Ishikawa (cell line): ENCODE results near the gene ZNF469.

ENCODE experiments used
- CEBPB ChIP-seq: IDR thresholded peaks from 2 replicates; pipeline ENCODE4 v1.6.1; 2012
- CREB1 ChIP-seq: IDR thresholded peaks from 2 replicates; pipeline ENCODE4 v1.6.1; 2012; ENCODE audit warnings: low read depth
- EGR1 ChIP-seq: IDR thresholded peaks from 2 replicates; pipeline ENCODE4 v1.6.1; 2012
- EP300 ChIP-seq: IDR thresholded peaks from 2 replicates; pipeline ENCODE4 v1.6.1; 2012; ENCODE audit warnings: borderline replicate concordance
- FOXM1 ChIP-seq: IDR thresholded peaks from 2 replicates; pipeline ENCODE4 v1.6.1; 2012; ENCODE audit warnings: low read depth, borderline replicate concordance
- MAX ChIP-seq: IDR thresholded peaks from 2 replicates; pipeline ENCODE4 v1.6.1; 2012
- NFIC ChIP-seq: IDR thresholded peaks from 2 replicates; pipeline ENCODE4 v1.6.1; 2012
- RAD21 ChIP-seq: IDR thresholded peaks from 2 replicates; pipeline ENCODE4 v1.6.1; 2012; ENCODE audit warnings: low read depth
- TAF1 ChIP-seq: IDR thresholded peaks from 2 replicates; pipeline ENCODE4 v1.6.1; 2012; ENCODE audit warnings: low read depth, mild to moderate bottlenecking
- TCF12 ChIP-seq: IDR thresholded peaks from 2 replicates; pipeline ENCODE4 v1.6.1; 2012; ENCODE audit warnings: low read depth
- TEAD4 ChIP-seq: IDR thresholded peaks from 2 replicates; pipeline ENCODE4 v1.6.1; 2012
- USF1 ChIP-seq: IDR thresholded peaks from 2 replicates; pipeline ENCODE4 v1.6.1; 2012
- YY1 ChIP-seq: IDR thresholded peaks from 2 replicates; pipeline ENCODE4 v1.6.1; 2012; ENCODE audit warnings: low read depth
- ZBTB7A ChIP-seq: IDR thresholded peaks from 2 replicates; pipeline ENCODE4 v1.6.1; 2012; ENCODE audit warnings: low read depth
- TF ChIP-seq, protein P1 (sequence below): IDR thresholded peaks from 2 replicates; pipeline ENCODE4 v1.6.1; 2012; ENCODE audit warnings: low read depth, mild to moderate bottlenecking

Gene ZNF469

DNA sequence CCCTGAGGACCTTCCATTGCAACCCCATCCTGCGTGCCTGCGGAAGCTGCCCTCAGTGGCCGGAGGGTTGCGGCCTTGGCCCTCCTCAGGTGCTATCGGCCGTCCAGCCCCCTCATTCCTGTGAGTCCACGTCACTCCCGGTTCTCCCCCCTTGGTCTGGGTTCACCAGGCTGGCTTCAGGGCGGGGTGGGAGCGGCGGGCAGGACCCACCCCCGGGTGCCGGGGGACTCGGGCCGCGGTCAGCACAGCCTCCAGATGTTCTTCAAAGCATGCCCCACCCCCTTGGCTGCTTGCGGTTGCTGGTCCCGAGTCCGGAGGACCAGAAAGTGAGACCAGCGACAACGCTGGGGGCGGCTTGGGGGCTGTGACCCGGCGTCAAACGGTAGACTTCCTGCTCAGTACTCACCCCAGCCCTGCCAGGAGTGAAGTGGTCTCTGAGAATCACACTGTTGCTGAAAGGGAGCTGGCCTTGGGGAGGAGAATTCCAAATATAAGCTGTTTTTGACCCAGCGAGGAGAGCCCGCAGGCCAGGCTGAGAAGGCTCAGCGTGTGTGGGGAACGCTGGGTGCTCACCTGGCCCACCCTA, 4.5 kb downstream of the ZNF469 start:
- TF ChIP-seq YY1 = no peak
- TF ChIP-seq MAX = no peak
- TF ChIP-seq ZBTB7A = no peak
- no peak for TF ChIP-seq NFIC
- no peak for TF ChIP-seq USF1
- TF ChIP-seq CREB1 = no peak
- TF ChIP-seq, protein P1, sequence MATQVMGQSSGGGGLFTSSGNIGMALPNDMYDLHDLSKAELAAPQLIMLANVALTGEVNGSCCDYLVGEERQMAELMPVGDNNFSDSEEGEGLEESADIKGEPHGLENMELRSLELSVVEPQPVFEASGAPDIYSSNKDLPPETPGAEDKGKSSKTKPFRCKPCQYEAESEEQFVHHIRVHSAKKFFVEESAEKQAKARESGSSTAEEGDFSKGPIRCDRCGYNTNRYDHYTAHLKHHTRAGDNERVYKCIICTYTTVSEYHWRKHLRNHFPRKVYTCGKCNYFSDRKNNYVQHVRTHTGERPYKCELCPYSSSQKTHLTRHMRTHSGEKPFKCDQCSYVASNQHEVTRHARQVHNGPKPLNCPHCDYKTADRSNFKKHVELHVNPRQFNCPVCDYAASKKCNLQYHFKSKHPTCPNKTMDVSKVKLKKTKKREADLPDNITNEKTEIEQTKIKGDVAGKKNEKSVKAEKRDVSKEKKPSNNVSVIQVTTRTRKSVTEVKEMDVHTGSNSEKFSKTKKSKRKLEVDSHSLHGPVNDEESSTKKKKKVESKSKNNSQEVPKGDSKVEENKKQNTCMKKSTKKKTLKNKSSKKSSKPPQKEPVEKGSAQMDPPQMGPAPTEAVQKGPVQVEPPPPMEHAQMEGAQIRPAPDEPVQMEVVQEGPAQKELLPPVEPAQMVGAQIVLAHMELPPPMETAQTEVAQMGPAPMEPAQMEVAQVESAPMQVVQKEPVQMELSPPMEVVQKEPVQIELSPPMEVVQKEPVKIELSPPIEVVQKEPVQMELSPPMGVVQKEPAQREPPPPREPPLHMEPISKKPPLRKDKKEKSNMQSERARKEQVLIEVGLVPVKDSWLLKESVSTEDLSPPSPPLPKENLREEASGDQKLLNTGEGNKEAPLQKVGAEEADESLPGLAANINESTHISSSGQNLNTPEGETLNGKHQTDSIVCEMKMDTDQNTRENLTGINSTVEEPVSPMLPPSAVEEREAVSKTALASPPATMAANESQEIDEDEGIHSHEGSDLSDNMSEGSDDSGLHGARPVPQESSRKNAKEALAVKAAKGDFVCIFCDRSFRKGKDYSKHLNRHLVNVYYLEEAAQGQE = no peak
- TF ChIP-seq TAF1 = no peak
- TF ChIP-seq RAD21 = no peak
- no peak for TF ChIP-seq EGR1
- no peak for TF ChIP-seq TCF12
- TF ChIP-seq FOXM1 = no peak
- no peak for TF ChIP-seq EP300
- TF ChIP-seq TEAD4 = no peak

DNA sequence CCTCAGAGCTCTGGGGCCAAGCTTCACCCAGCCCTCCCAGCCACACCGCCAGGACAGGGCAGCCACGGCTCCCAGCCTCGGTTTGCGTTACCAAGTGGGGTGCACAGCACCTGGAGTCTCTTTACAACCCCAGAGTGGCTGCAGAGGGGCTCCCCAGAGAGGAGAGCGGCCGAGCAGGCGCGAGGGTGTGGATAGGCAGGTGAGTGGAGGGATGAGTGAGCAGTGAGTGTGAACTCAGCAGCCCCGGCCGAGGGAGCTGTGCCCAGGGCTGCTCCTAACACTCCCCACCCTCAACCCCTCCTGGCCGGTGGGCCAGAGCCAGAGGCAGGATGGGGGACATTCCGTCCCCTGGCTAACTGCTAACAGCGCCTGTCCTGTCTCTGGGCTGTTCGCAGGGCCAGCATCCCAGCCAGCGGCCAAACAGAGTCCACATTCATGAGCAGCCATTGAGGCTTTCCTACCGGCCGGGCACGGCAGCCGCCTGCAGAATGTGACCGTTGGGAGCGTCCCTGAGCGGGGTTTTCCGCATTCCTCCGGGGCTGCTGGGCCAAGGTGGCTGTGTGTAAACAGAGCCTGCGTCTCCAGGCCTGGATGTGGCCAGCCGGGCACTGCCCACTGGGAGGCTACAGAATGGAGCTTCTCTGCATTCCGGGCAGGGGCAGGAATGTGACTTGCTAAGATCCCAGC, 5.3 kb downstream of the ZNF469 start:
- TF ChIP-seq CREB1 (no peak), NFIC (0 out of 2 replicates have a peak, but pooled peaks have one; percentile 27), TEAD4 (peak; percentile 76)

DNA sequence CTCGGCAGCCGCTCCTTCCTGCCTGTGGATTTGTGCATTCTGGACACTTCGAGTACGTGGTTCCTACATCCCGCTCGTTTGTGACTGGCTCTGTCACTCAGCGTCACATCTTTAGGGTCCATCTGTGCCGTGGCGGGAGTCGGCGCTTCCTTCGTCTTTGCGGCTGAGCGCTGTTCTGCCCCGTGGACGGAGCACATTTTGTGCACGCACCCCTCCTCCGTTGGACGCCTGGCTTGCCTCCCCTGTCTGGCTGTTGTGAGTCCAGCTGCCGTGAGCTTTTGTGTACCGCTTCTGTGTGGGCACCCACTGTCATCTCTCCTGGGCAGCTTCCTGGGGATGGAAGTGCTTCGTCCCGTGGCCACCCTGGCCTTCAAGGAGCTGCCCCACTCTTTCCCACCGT, 6.4 kb downstream of the ZNF469 start:
- no peak for TF ChIP-seq NFIC

GRCh38 chr16:88389621-88390160, 6.9 kb downstream of the ZNF469 start:
- no peak for TF ChIP-seq TEAD4
- no peak for TF ChIP-seq EGR1

DNA sequence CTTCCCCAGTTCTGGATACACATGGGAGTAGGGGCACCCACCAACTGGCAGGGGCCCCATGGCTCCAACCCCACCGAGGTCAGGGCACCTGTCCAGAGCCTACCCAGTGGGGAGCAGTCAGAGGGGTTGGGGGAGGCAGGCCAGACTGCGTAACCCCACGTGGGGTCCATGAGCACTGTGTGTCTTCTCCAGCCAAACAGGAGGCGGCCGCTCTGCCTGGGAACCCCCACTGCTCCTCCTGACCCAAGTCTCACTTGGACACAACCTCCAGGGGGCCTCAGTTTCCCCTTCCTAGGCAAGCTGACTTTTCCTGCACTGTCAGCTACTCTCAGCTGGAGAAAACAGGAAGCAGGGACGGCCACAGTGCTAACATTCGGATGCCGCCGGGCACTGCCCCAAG, 7.5 kb downstream of the ZNF469 start:
- TF ChIP-seq EGR1 (no peak), MAX (no peak), EP300 (no peak), RAD21 (no peak), YY1 (no peak), NFIC (no peak), CREB1 (no peak), TEAD4 (no peak), TCF12 (no peak), TAF1 (no peak), USF1 (no peak), CEBPB (no peak), FOXM1 (no peak), ZBTB7A (no peak)
- TF ChIP-seq, protein P1 = no peak

DNA sequence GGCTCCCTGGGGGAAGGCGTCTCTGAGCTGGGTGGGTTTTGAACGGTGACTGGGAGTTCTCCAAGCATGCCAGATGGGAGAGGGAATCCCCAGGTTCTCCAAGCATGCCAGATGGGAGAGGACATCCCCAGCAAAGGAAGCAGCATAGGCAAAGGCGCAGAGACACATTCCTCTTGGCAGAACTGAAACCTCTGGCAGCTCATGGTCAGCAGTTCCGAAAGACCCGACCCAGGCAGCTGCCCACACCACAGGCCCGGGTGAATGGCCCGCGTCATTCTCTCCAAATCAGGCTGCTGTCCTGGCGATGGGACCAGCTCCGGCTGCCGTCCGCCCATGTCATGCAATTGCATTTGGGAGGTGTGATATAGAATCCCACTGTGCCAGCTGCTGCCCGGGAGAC, 8.0 kb downstream of the ZNF469 start:
- no peak for TF ChIP-seq ZBTB7A
